SU-DHL-6 (cell line): Measurements from ENCODE around the gene WASL.

Experiments
- H2AFZ ChIP-seq: fragments of 200-600 bp; sonication (generic); 2 replicates; pipeline ENCODE4 v1.6.1; 2014; ENCODE audit warnings: low read depth, mild to moderate bottlenecking, moderate library complexity, mixed read lengths, antibody characterized with exemption, low read length; ENCODE audit not compliant: severe bottlenecking
- H3F3A ChIP-seq: fragments of 200-600 bp; shearing (Covaris generic); 2 replicates; pipeline ENCODE4 v1.6.0; 2016; ENCODE audit warnings: antibody characterized with exemption, mild to moderate bottlenecking; ENCODE audit not compliant: insufficient read depth
- H3K27ac ChIP-seq: fragments of 200-600 bp; sonication (generic); 2 replicates; pipeline ENCODE4 v1.5.1; 2016; ENCODE audit warnings: low read depth, mild to moderate bottlenecking, low read length, moderate library complexity, mixed read lengths
- H3K27me3 ChIP-seq: fragments of 200-600 bp; sonication (generic), shearing (Covaris generic); 2 replicates; pipeline ENCODE4 v1.6.0; 2014; ENCODE audit warnings: mild to moderate bottlenecking, low read length
- H3K36me3 ChIP-seq: fragments of 200-600 bp; sonication (generic); 2 replicates; pipeline ENCODE4 v1.6.1; 2014; ENCODE audit warnings: mild to moderate bottlenecking, low read length, mixed read lengths
- H3K4me2 ChIP-seq: fragments of 300-600, 200-600 bp; shearing (Covaris generic), sonication (generic); 2 replicates; pipeline ENCODE4 v1.6.0; 2014; ENCODE audit warnings: low read length, low read depth, mild to moderate bottlenecking; ENCODE audit not compliant: poor library complexity, severe bottlenecking
- H3K4me3 ChIP-seq: fragments of 200-600 bp; sonication (generic); 2 replicates; pipeline ENCODE4 v1.5.1; 2014; ENCODE audit warnings: antibody characterized with exemption, low read length, mild to moderate bottlenecking, mixed read lengths; ENCODE audit not compliant: insufficient read depth, poor library complexity, severe bottlenecking
- H3K79me2 ChIP-seq: fragments of 200-600 bp; sonication (generic); 2 replicates; pipeline ENCODE4 v1.6.1; 2014; ENCODE audit warnings: mild to moderate bottlenecking, low read length, moderate library complexity; ENCODE audit not compliant: insufficient read depth
- H3K9ac ChIP-seq: fragments of 200-600 bp; sonication (generic); 2 replicates; pipeline ENCODE4 v1.7.0; 2014; ENCODE audit warnings: mild to moderate bottlenecking, low read length
- H3K9me2 ChIP-seq: fragments of 200-600 bp; sonication (generic); replicated peaks from 2 replicates; pipeline ENCODE4 v1.6.1; 2014; ENCODE audit warnings: low read length; ENCODE audit not compliant: insufficient read depth
- H3K9me3 ChIP-seq: fragments of 200-600 bp; sonication (generic); 2 replicates; pipeline ENCODE4 v1.6.1; 2014; ENCODE audit warnings: low read length, mixed read lengths; ENCODE audit not compliant: insufficient read depth
- H4K20me1 ChIP-seq: fragments of 200-600 bp; sonication (generic); 2 replicates; pipeline ENCODE4 v1.6.1; 2014; ENCODE audit warnings: low read depth, mild to moderate bottlenecking, antibody characterized with exemption, low read length, moderate library complexity, mixed read lengths
- EZH2phosphoT487 ChIP-seq: fragments of 200-600 bp; sonication (generic), shearing (Covaris generic); conservative IDR thresholded peaks from 2 replicates; pipeline ENCODE4 v1.6.1; 2018; ENCODE audit warnings: mild to moderate bottlenecking, antibody characterized with exemption, low read length, moderate library complexity, mixed read lengths
- TF ChIP-seq, protein P1 (sequence below): fragments of 200-600 bp; sonication (generic); IDR thresholded peaks from one replicate; pipeline ENCODE4 v1.5.1; 2017; ENCODE audit warnings: antibody characterized with exemption, mild to moderate bottlenecking, low read length, moderate library complexity; ENCODE audit not compliant: insufficient read depth, poor library complexity, severe bottlenecking

WASL gene

DNA sequence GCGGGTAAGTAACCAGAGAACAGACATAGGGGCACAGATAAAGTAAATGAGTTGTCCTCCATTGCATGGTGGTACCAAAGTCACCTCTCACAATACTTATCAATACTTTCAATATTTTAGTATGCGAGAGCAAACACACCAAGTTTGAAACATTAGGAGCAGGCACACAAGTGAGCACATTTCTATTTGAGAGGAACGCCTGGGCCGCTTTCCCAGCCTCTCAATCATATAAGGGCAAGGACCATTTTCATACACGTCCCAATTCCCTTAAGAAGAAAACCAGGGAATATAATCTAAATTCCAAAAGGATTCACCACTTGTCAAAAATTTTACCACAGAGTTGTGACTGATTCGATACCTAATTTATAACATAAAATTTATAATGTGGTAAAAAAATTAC lies 85.6 kb downstream of the WASL start:
- H3K27me3 ChIP-seq, result no peaks in the 10 kb centered on the region
- TF ChIP-seq, protein P1, sequence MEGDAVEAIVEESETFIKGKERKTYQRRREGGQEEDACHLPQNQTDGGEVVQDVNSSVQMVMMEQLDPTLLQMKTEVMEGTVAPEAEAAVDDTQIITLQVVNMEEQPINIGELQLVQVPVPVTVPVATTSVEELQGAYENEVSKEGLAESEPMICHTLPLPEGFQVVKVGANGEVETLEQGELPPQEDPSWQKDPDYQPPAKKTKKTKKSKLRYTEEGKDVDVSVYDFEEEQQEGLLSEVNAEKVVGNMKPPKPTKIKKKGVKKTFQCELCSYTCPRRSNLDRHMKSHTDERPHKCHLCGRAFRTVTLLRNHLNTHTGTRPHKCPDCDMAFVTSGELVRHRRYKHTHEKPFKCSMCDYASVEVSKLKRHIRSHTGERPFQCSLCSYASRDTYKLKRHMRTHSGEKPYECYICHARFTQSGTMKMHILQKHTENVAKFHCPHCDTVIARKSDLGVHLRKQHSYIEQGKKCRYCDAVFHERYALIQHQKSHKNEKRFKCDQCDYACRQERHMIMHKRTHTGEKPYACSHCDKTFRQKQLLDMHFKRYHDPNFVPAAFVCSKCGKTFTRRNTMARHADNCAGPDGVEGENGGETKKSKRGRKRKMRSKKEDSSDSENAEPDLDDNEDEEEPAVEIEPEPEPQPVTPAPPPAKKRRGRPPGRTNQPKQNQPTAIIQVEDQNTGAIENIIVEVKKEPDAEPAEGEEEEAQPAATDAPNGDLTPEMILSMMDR, result no peak
- TF ChIP-seq EZH2phosphoT487, result no peak
- no peaks in the 10 kb centered on the region for H3K9me3 ChIP-seq
- H4K20me1 ChIP-seq, result no peaks in the 10 kb centered on the region
- H2AFZ ChIP-seq, result no peak overlapping the region
- no peaks in the 10 kb centered on the region for H3K36me3 ChIP-seq
- H3F3A ChIP-seq, result no peaks in the 10 kb centered on the region
- no peak overlapping the region for H3K4me3 ChIP-seq
- no peaks in the 10 kb centered on the region for H3K79me2 ChIP-seq
- no peak overlapping the region for H3K27ac ChIP-seq
- H3K9ac ChIP-seq, result no peak overlapping the region
- no peaks in the 10 kb centered on the region for H3K9me2 ChIP-seq
- no peak overlapping the region for H3K4me2 ChIP-seq

DNA sequence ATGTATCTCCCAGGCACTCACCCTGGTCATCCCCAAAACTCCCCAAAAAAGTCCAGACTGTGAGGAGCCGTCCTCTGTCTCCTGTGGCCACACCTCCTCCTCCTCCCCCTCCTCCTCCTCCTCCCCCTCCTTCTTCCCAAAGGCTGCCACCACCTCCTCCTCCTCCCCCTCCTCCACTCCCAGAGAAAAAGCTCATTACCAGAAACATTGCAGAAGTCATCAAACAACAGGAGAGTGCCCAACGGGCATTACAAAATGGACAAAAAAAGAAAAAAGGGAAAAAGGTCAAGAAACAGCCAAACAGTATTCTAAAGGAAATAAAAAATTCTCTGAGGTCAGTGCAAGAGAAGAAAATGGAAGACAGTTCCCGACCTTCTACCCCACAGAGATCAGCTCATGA lies 86.0 kb downstream of the WASL start:
- no peak for TF ChIP-seq EZH2phosphoT487
- TF ChIP-seq, protein P1, result no peak
- Histone ChIP-seq H3K79me2 (no peaks in the 10 kb centered on the region), H2AFZ (no peak overlapping the region), H3K9me2 (no peaks in the 10 kb centered on the region), H3K4me2 (no peak overlapping the region), H3K27ac (no peak overlapping the region), H3K4me3 (no peak overlapping the region), H3K9me3 (no peaks in the 10 kb centered on the region), H3K9ac (no peak overlapping the region), H4K20me1 (no peaks in the 10 kb centered on the region), H3K27me3 (no peaks in the 10 kb centered on the region), H3F3A (no peaks in the 10 kb centered on the region), H3K36me3 (no peaks in the 10 kb centered on the region)

DNA sequence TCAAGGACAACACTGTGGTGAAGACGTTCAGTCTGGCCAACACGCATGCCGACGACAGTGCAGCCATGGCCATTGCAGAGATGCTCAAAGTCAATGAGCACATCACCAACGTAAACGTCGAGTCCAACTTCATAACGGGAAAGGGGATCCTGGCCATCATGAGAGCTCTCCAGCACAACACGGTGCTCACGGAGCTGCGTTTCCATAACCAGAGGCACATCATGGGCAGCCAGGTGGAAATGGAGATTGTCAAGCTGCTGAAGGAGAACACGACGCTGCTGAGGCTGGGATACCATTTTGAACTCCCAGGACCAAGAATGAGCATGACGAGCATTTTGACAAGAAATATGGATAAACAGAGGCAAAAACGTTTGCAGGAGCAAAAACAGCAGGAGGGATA lies 86.5 kb downstream of the WASL start:
- H3K4me2 ChIP-seq, result no peak overlapping the region
- TF ChIP-seq, protein P1, result no peak
- TF ChIP-seq EZH2phosphoT487, result no peak
- no peak overlapping the region for H3K4me3 ChIP-seq
- no peak overlapping the region for H3K9ac ChIP-seq
- no peaks in the 10 kb centered on the region for H3F3A ChIP-seq
- H3K27ac ChIP-seq, result no peak overlapping the region
- no peaks in the 10 kb centered on the region for H3K79me2 ChIP-seq
- no peaks in the 10 kb centered on the region for H3K27me3 ChIP-seq
- no peaks in the 10 kb centered on the region for H4K20me1 ChIP-seq
- no peaks in the 10 kb centered on the region for H3K9me2 ChIP-seq
- H2AFZ ChIP-seq, result no peak overlapping the region
- no peaks in the 10 kb centered on the region for H3K36me3 ChIP-seq
- H3K9me3 ChIP-seq, result no peaks in the 10 kb centered on the region
